Heart left ventricle (tissue), 13 donors: ENCODE data around the gene CEP131.

Experiments
- POLR2A ChIP-seq, 2 donors: fragments of 450-650 bp; IDR thresholded peaks; one replicate each; pipeline ENCODE4 v1.6.1; 2017; ENCODE audit warnings: antibody characterized with exemption in 2 of 2, mild to moderate bottlenecking in 2 of 2, moderate library complexity in 2 of 2
- TF ChIP-seq, protein P1 (sequence below), 12 donors: fragments of 200-600 bp; sonication (generic) in 4 of 12; IDR thresholded peaks; one replicate each; pipeline versions ENCODE4 v1.5.0 to v1.8.0; 2018 to 2022; ENCODE audit warnings: antibody characterized with exemption in 12 of 12, mild to moderate bottlenecking in 5 of 12
- donor health status: ischemic (EF 13 %, LVEDD 7.1; RV severe dilation, severe dysfunction).
- donor health status: DM: no; HTN: yes; CAD: no.
- donor health status: DM: no; HTN: no; CAD: no.
- donor health status: ischemic (EF 25% LVEDD 6.9; RV normal size, moderate dysfunction).
- donor health status: ischemic (EF 25% LVEDD 5.7; RV mildly dilated, moderate dysfunction).
- donor health status: ischemic (EF 35%, LVEDD 5.7; RV mildly dilated, moderate dysfunction).
- donor health status: nonischemic (EF 11% LVEDD 7.7; RV severe dilation, severe dysfunction).
- donor health status: DM: yes; HTN: yes; CAD: no.
- donor health status: PGD.
- donor health status: ischemic (EF 29% LVEDD 5.4; RV normal size, mild dysfunction).
- donor health status: nonischemic (EF 23%, LVEDD 6.1; RV moderate dilation, normal function).

DNA sequence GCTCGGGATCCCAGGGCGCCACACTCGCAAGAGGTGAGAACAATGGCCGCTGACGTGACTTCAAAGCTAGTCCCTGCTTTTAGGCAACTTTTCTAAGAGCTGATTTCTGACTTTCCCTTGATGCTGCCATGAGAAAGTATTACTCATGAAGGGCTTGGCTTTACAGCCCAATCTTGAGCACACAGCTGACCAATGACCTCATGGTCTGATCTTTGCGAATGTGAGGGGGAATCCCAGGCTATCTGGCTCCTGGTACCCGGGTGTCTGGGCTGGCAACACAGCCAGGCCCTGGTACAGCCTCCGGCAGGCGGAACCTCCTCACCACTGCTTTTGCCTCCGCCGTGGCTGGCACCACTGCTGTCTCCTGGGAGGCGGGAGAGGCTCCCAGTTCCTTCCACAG lies 33.9 kb upstream of the CEP131 start:
- TF ChIP-seq, protein P1, sequence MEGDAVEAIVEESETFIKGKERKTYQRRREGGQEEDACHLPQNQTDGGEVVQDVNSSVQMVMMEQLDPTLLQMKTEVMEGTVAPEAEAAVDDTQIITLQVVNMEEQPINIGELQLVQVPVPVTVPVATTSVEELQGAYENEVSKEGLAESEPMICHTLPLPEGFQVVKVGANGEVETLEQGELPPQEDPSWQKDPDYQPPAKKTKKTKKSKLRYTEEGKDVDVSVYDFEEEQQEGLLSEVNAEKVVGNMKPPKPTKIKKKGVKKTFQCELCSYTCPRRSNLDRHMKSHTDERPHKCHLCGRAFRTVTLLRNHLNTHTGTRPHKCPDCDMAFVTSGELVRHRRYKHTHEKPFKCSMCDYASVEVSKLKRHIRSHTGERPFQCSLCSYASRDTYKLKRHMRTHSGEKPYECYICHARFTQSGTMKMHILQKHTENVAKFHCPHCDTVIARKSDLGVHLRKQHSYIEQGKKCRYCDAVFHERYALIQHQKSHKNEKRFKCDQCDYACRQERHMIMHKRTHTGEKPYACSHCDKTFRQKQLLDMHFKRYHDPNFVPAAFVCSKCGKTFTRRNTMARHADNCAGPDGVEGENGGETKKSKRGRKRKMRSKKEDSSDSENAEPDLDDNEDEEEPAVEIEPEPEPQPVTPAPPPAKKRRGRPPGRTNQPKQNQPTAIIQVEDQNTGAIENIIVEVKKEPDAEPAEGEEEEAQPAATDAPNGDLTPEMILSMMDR (IDR thresholded peaks at IDR 0.05) = no peak
- TF ChIP-seq POLR2A (IDR thresholded peaks at IDR 0.05) = no peak
